ENCODE measurements around the gene TTLL4.

GRCh38 chr2:218745559-218746469, 35.2 kb downstream of the TTLL4 start:
- no peak for TF ChIP-seq CTCF (IDR thresholded peaks at IDR 0.05)
- no peak for TF ChIP-seq EZH2 (IDR thresholded peaks at IDR 0.05; ENCODE audit: borderline replicate concordance, insufficient read depth, low read depth, low read length, poor library complexity, severe bottlenecking)
